HG03139 (cell line): ENCODE data around the gene SLC18A2.
"Not testable (repeated sequence)": the region's sequence is repeated elsewhere in the genome, so short reads cannot be mapped to it uniquely, and the experiment has no call there.

ENCODE experiments used
- ATAC-seq: cut with Tn5 transposase; IDR thresholded peaks from one replicate; pipeline ENCODE4 v1.9.1; 2021; ENCODE audit not compliant: unreplicated experiment

Gene SLC18A2

GRCh38 chr10:117240621-117241529 is at the start of gene SLC18A2:
TSS of gene SLC18A2 (plus strand) at chr10:117241114. CDS start at chr10:117241694, 580 bp downstream.
- ATAC-seq = no peak

- ATAC-seq = no peak
Measured at GRCh38 chr10:117197189-117197588, 43.7 kb upstream of the SLC18A2 start, which contains the start of gene KCNK18. TSS of gene KCNK18 (plus strand) at chr10:117197489. CDS start at chr10:117197489, 0 bp downstream.

DNA sequence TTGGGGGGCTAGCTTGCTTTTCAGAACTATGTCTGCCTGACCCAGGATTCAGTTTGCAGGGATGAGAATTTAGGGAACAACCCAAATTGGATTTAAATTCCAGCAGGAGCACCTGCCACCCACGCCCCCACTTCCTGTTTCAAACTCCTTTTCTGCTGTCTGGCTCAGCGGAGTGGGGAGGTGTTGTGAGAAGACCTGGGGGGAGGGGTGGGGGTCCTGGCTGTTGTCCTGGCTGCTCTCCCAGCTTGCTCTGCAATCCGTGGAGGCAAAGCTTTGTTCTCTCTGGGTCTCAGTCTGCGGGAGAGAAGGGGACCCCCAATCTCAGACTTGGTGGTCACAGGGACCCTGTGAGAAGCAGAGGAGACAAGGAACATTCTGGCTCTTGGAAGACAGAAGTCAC is 42.8 kb upstream of the SLC18A2 start:
- ATAC-seq = no peak

DNA sequence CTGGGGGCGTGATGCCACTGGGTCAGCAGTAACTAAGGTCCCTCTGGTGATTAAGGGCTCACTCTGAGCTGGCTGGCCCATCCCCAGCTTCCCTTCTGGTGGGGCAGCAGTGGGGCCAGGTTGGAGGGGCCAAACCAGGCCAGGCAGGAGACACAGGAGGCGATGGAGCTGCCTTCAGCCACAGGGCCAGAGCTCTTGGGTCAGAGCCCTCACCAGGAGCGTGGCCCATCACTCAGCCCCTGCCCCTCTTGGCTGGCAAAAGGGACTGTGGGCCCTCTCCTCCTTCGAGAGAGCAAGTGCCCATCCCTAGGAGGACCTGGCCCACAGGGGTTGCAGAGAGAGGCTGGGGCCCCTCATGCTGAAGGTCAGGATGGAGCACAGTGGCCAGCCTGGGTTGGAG is 39.1 kb upstream of the SLC18A2 start:
- no peak for ATAC-seq

- ATAC-seq = no peak
Measured at GRCh38 chr10:117204316-117204715, 36.6 kb upstream of the SLC18A2 start.

GRCh38 chr10:117212176-117212575 is 28.7 kb upstream of the SLC18A2 start:
- no peak for ATAC-seq

DNA sequence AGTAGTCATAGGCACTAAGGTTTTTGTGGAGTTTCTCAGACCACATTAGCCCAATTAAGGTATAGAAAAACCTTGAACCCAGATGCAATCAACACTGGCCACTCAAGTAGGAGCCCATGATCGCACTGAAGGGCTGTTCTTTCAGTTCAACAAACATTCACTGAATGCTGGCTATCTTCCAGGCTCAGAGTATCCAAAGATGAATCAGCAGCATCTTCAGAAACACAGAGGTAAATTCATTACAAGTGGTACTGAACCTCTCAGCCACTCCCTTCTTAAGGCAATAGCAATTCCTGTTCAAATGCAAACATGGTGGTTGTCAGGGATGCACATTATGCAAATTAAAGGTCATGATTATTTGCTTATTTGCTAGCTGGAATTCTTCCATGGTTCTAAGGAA is 26.5 kb upstream of the SLC18A2 start:
- ATAC-seq = no peak

DNA sequence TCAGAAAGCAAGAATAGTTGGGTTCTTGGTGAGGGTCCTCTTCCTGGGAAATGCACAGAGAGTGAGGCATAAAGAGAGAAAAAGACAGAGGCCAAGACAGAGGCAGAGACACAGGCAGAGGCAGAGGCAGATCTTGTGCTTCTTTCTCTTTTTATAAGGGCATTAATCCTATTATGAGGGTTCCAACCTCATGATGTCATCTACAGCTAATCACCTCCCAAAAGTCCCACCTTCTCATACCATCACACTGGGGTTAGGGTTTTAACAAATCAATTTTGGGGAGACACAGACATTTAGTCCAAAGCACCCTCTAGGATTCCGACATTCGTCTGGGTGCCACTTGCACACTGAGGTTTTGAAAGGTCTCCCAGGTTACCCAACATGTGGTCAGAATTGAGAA is 25.8 kb upstream of the SLC18A2 start:
- no peak for ATAC-seq

DNA sequence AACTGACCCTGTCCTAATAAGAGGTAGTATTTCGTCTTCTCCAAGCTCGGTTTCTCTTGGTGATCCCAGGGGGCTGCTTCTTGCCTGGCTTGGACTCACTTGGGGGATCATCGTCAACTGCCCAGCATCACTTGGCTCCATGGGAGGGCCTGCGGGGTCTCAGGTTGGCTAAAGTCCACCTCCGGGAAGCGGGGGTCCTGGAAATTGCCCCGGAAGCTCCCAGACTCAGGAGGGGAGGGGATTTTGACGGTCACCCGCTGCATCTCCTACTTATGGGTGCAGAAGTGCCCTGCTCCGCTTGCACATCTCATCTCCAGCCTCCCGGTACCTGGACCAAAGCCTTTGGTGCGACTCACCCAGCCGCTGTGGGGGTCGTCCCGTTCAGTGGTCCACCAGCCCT is 24.9 kb upstream of the SLC18A2 start:
- ATAC-seq = no peak

GRCh38 chr10:117216611-117217195 is 24.2 kb upstream of the SLC18A2 start:
- ATAC-seq = peak; percentile 86

DNA sequence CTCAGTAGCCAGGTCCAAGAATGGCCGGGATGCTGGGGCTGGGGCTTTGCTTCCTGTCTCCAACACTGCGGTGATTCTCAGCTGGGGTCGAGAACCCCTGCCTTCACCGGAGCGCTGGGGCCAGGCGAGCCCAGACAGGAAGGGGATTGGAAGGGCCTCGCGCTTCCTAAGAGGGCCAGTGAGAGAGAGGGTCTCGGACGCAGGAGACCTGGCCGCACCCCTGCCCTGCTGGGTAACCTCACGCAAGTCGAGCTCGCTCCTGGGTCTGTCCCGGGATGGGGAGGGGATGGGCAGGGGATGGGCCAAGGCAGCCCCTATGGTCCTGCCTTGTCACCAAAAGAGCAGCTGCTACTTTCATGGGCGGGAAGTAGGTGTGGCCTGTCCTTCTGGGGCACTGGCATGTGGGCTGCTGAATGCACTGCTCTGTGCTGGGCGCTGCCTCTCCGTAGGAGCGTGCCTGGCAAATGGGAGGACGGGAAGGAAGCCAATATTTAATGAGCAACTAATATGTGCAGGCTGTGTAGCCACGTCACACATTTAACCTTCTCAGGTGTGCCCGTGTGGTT is 23.6 kb upstream of the SLC18A2 start:
- ATAC-seq = no peak

DNA sequence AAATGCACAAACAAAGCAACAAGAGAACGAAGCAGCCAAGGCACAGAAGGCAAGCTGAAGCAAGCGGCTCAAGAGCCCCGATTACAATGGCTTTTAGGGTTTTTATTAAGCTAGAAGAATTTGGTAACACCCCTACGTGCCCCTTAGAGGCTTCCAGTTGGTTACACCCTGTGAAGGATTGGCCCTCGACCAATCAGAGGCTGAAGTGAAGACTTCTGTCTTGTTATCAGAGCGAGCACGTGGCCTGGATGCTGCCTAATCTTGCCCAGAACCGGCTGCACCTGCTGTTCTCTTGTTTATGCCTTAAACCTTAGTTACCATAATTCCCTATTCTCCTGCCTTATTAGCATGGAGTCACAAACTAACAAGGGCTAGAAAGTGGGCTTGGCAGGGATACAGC is 22.3 kb upstream of the SLC18A2 start:
- no peak for ATAC-seq

- no peak for ATAC-seq
Measured at GRCh38 chr10:117221156-117221711, 19.7 kb upstream of the SLC18A2 start.

- ATAC-seq = no peak
Measured at GRCh38 chr10:117222552-117222951, 18.4 kb upstream of the SLC18A2 start.

DNA sequence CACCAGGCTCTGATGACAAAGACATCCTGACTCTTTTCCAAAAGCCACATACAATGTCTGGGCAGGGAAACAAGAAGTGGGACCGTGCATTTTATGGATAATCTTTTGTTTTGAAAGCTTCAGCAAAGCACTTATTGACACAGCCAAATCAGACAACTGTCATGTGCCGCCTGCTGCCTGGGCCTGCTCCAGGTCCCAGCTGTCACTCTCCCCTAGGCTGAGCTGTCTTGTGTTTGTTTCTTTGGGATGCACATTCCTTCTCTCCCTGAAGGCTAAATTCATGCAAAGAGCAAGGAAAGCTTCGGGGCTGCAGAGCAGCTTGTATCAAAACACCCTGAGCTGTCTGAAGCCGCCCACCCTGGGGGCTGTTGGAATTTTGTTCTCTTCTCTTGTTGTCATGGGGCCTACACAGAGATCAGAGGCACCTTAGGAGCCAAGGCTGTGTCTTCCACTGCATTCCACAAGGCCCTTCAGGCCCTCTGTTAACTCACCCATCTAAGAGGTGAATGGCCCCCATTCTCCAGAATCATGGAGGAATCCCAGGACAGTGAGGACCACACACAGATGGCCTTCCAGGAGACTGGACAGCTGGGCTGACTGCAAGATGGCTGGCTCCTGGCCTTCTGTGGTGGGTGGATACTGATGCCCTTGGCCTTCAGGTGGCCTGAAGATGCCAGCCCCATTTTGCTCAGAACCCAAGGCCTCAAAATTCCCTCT is 17.8 kb upstream of the SLC18A2 start:
- no peak for ATAC-seq

- ATAC-seq = no peak
Measured at GRCh38 chr10:117223693-117224430, 17.1 kb upstream of the SLC18A2 start.

DNA sequence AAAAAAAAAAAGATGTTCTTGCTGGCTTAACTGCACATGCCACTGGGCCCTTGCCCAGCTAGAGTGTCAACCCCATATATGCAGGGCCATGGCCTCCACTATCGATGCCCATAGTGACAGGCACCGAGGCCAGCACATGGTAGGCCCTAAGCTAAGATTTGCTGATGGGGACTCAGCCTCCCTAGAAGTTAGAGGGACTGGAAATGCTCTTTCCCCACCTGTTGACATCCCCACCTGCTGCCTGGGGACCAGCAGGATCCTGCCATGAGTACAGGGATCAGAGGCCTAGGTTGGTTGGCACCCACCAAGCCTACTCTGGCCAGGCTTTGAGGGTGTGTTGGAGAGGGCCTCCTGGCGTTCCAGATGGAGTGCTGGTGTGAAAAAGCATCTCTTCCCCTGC is 16.0 kb upstream of the SLC18A2 start:
- no peak for ATAC-seq

DNA sequence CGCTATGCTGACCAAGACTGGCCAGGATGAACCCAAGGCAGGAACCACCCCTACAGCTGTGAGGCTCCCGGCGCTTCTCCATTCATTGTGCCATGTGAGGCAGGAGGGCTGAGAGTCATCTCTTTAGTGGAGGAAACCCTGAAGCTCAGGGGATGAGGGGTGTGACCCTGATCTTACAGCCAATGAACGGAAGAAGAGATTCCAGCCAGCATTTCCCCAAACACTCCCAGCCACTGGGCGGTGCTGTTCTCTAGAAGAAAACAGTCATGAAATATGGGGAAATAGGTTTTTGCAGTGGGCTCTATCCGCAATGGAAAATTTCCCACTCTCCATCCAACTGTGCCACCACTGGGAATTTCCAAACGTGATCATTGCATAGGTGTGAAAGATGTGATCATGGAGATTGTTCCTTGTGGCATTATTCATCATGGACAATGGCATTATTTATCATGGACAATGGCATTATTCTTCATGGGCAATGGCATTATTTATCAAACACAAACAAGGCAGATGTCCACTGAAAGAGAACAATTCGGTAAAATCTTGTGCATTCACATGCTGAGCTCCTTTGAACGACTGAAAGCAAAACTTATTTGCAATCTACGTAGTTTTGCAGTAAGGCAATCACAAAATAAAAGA is 14.0 kb upstream of the SLC18A2 start:
- ATAC-seq = no peak

GRCh38 chr10:117228210-117228609 is 12.7 kb upstream of the SLC18A2 start:
- ATAC-seq = no peak

GRCh38 chr10:117230107-117230506 is 10.8 kb upstream of the SLC18A2 start:
- not testable (repeated sequence) for ATAC-seq
